Gastrocnemius medialis (tissue), 4 donors: ENCODE measurements around the gene NSMF. TPM values are rescaled to one million over a fixed set of nuclear protein-coding genes. Genes with fewer than 3 reads are reported as not detected.

Experiments
- ATAC-seq, 2 donors: fragments of 150-250 bp; one replicate each; pipeline ENCODE4 v1.9.1; 2016
- DNase-seq, 2 donors: peaks; one replicate each; pipeline ENCODE4 v3.0.0-alpha.2; 2019
- H3K27ac ChIP-seq, 4 donors: fragments of 200-600 bp; sonication (generic); 1 replicate in 1 of 4; 2 replicates in 3 of 4; pipeline ENCODE4 v1.5.1; 2016 to 2018; ENCODE audit warnings: mild to moderate bottlenecking in 2 of 4, moderate library complexity in 1 of 4
- H3K27me3 ChIP-seq, 3 donors: fragments of 200-600 bp; sonication (generic) in 2 of 3; 1 replicate in 1 of 3; 2 replicates in 2 of 3; pipeline versions ENCODE4 v1.5.1 to v1.6.0; 2016 to 2019; ENCODE audit warnings: mild to moderate bottlenecking in 1 of 3, moderate library complexity in 1 of 3
- H3K36me3 ChIP-seq, 2 donors: fragments of 200-600 bp; sonication (generic) in 1 of 2; one replicate each; pipeline ENCODE4 v1.5.1; 2017 to 2018
- H3K4me1 ChIP-seq, 2 donors: fragments of 200-600 bp; sonication (generic) in 1 of 2; one replicate each; pipeline ENCODE4 v1.5.1; 2016 to 2017; ENCODE audit warnings: mild to moderate bottlenecking in 2 of 2
- H3K4me3 ChIP-seq, 4 donors: fragments of 200-600 bp; sonication (generic) in 3 of 4; 1 replicate in 1 of 4; 2 replicates in 3 of 4; pipeline ENCODE4 v1.5.1; 2016 to 2019; ENCODE audit warnings: mild to moderate bottlenecking in 2 of 4
- H3K9me3 ChIP-seq, 3 donors: fragments of 200-600 bp; sonication (generic) in 2 of 3; 1 replicate in 1 of 3; 2 replicates in 2 of 3; pipeline ENCODE4 v1.5.1; 2016 to 2019
- POLR2A ChIP-seq, 2 donors: fragments of 450-650 bp; IDR thresholded peaks; one replicate each; pipeline ENCODE4 v1.6.1; 2017; ENCODE audit warnings: antibody characterized with exemption in 2 of 2, mild to moderate bottlenecking in 2 of 2, moderate library complexity in 2 of 2
- in situ Hi-C, 4 donors: fragments of 200-750 bp; cut with MboI; loops; one replicate each; pipeline versions ENCODE4 v1.15.0 to v1.8.0; 2017; ENCODE audit warnings: low sequenced_read_pairs in 4 of 4
- intact Hi-C: fragments of 100-400 bp; cut with DNase I; formaldehyde crosslinking; loops from one replicate; pipeline ENCODE4 v1.15.1; 2023; ENCODE audit warnings: low total_unique reads
- total RNA-seq, 4 donors: library from RNA; depleted of rRNA; stranded (reverse); fragments of >200 nt; gene quantifications; one replicate each; pipeline versions ENCODE4 v1.1.0 to v1.2.3, GENCODE V29; 2016
- TF ChIP-seq, protein P1 (sequence below), 5 experiments: fragments of 450-650 bp in 3 of 5; fragments of 200-600 bp in 2 of 5; sonication (generic) in 2 of 5; IDR thresholded peaks in 4 of 5; conservative IDR thresholded peaks in 1 of 5; 1 replicate in 4 of 5; 2 replicates in 1 of 5; pipeline ENCODE4 v1.5.1; 2016 to 2019; ENCODE audit warnings: antibody characterized with exemption in 5 of 5, mild to moderate bottlenecking in 3 of 5, moderate library complexity in 3 of 5

NSMF gene
- total RNA-seq, 4 donors from 2014 or later: 4.4 to 8.4 (median 7.1) TPM

DNA sequence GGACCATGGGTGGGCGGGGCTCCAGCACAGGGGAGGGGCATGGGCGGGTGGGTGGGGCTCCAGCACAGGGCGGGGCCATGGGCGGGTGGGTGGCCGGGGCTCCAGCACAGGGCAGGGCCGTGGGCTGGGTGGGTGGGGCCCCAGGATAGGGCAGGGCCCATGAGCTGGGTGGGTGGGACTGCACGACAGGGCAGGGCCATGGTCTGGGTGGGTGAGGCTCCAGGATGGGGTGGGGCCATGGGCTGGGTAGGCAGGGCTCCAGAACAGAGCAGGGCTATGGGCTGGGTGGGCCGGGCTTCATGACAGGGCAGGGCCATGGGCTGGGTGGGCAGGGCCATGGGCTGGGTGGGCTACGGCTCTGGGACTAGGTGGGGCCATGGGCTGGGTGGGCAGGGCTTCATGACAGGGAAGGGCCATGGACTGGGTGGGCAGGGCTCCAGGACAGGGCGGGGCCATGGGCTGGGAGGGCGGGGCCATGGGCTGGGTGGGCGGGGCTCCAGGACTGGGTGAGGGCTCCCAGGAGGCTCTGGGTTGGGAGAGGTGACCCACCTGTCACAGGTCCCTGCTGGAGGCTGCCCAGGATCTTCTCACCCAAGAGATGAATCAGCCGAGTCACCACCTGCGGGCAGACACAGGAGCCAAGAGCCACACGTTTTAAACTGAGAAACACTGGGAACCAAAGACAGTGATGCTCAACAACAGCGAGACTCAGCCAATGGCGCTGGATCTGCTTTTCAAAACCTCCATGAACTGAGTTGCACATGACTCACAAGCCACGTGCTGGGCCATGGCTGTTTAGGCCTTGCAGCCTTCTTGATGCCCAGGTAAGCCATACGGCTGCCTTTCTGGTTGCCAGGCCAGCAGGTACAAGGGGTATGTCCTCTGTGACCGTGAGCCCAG, 33.6 kb upstream of the NSMF start:
- Histone ChIP-seq H3K27ac (no peak overlapping the region), H3K36me3 (peaks cover 0 to 14% of the 10 kb centered on the region in 2 donors), H3K27me3 (no peaks in the 10 kb centered on the region), H3K9me3 (no peaks in the 10 kb centered on the region), H3K4me1 (no peaks in the 10 kb centered on the region), H3K4me3 (no peak overlapping the region)
- TF ChIP-seq, protein P1, sequence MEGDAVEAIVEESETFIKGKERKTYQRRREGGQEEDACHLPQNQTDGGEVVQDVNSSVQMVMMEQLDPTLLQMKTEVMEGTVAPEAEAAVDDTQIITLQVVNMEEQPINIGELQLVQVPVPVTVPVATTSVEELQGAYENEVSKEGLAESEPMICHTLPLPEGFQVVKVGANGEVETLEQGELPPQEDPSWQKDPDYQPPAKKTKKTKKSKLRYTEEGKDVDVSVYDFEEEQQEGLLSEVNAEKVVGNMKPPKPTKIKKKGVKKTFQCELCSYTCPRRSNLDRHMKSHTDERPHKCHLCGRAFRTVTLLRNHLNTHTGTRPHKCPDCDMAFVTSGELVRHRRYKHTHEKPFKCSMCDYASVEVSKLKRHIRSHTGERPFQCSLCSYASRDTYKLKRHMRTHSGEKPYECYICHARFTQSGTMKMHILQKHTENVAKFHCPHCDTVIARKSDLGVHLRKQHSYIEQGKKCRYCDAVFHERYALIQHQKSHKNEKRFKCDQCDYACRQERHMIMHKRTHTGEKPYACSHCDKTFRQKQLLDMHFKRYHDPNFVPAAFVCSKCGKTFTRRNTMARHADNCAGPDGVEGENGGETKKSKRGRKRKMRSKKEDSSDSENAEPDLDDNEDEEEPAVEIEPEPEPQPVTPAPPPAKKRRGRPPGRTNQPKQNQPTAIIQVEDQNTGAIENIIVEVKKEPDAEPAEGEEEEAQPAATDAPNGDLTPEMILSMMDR (IDR thresholded peaks at IDR 0.05 in 4 of 5, conservative IDR thresholded peaks at IDR 0.05 in 1 of 5): no peak
- TF ChIP-seq POLR2A (IDR thresholded peaks at IDR 0.05): no peak
- in situ Hi-C loops (no loop called here), intact Hi-C loops (no loop called here)
- no peak for ATAC-seq
- no peak for DNase-seq

DNA sequence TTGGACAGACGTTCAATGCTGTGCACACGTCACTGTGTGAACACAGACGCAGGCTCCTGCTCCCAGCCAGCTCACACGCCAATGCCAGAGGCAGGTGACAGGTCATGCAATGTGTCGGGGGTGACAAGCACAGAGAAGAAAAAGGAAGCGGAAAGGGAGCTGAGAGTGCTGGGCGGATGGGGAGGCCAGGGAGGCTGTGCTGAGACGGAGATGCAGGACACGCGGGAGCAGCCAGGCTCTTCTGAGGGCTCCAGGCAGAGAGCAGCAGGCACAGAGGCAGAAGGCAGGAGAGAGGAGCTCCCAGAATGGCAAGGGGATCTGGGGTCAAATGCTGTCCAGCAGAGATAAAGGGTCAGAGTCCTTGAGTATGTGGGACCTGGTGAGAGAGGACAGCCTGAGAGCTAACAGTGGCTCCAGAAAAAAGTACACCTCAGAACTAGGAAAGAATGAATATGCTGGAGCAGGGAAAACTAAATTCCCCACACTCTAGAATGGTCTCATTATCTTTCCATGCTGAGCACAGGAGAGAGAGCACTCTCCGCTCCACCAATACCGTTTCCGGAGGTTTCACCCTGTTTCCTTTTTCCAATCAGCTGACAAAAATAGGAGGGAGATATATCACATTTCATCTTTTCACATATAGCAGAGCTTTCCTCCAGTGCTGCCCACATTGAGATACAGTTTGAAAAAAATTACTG, 32.8 kb upstream of the NSMF start:
- Histone ChIP-seq H3K36me3 (peaks cover 0 to 19% of the 10 kb centered on the region in 2 donors), H3K27ac (no peak overlapping the region), H3K4me3 (no peak overlapping the region), H3K27me3 (no peaks in the 10 kb centered on the region), H3K4me1 (no peaks in the 10 kb centered on the region), H3K9me3 (no peaks in the 10 kb centered on the region)
- DNase-seq (no peak), ATAC-seq (no peak)
- TF ChIP-seq, protein P1 (IDR thresholded peaks at IDR 0.05 in 4 of 5, conservative IDR thresholded peaks at IDR 0.05 in 1 of 5): no peak
- TF ChIP-seq POLR2A (IDR thresholded peaks at IDR 0.05): no peak
- intact Hi-C loops (no loop called here), in situ Hi-C loops (no loop called here)

DNA sequence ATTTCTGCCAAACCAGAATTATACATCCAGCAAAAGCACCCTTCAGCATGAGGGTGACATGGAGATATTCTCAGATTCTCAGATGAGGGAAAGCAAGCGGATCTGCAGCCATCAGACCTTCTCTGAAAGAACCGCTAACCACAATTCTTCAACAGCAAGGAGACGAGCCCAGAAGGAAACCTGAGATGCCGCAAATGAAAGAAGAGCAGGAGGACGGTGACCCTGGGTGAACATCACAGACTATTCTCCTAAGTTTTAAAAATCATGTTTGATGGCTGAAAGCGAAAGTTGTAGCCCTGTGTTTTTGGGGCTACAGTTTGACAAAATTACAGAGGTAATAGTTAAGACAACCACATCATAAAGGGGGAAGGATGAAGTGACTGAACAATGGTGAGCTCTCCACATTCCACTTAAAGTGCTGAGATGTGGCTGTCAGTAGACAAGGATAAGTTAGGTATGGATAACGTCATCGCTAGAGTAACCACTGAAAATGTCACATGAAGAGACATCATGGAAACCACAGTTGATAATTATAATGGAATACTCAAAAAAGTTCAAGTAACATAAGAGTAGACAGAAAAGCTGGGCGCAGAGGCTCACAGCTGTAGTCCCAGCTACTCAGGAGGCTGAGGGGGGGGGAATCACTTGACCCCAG, 31.5 kb upstream of the NSMF start:
- no peaks in the 10 kb centered on the region for H3K9me3 ChIP-seq
- H3K4me1 ChIP-seq: no peaks in the 10 kb centered on the region
- no peak for TF ChIP-seq POLR2A (IDR thresholded peaks at IDR 0.05)
- TF ChIP-seq, protein P1 (IDR thresholded peaks at IDR 0.05 in 4 of 5, conservative IDR thresholded peaks at IDR 0.05 in 1 of 5): no peak
- H3K27me3 ChIP-seq: no peaks in the 10 kb centered on the region
- peaks cover 0 to 19% of the 10 kb centered on the region in 2 donors for H3K36me3 ChIP-seq
- intact Hi-C loops: no loop called here
- DNase-seq (no peak), ATAC-seq (no peak)
- in situ Hi-C loops: no loop called here
- no peak overlapping the region for H3K27ac ChIP-seq
- H3K4me3 ChIP-seq: no peak overlapping the region

DNA sequence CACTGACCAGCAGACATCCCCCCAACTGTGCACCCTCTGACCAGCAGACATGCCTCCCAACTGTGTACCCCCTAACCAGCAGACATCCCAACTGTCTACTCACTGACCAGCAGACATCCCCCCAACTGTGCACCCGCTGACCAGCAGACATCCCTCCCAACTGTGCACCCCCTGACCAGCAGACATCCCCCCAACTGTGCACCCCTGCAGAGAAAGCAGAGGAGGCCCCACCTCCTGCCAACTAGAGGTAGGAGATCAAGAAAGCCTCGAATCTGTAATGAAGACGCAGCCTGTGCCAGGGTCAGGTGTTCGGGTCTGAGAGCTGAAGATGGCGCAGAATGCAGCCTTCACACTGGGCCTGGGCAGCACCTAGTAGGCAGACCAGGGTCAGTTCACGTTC, 29.8 kb upstream of the NSMF start:
- intact Hi-C loops (no loop called here), in situ Hi-C loops (no loop called here)
- TF ChIP-seq POLR2A (IDR thresholded peaks at IDR 0.05): no peak
- TF ChIP-seq, protein P1 (IDR thresholded peaks at IDR 0.05 in 4 of 5, conservative IDR thresholded peaks at IDR 0.05 in 1 of 5): no peak
- H3K27me3 ChIP-seq: no peaks in the 10 kb centered on the region
- peaks cover 0 to 19% of the 10 kb centered on the region in 2 donors for H3K36me3 ChIP-seq
- no peaks in the 10 kb centered on the region for H3K4me1 ChIP-seq
- H3K27ac ChIP-seq: no peak overlapping the region
- no peak for DNase-seq
- no peak overlapping the region for H3K4me3 ChIP-seq
- H3K9me3 ChIP-seq: no peaks in the 10 kb centered on the region
- ATAC-seq: no peak
